Fibroblast of lung (primary cell): Measurements from ENCODE around the gene CCND2. TPM values are rescaled to one million over a fixed set of nuclear protein-coding genes. Genes with fewer than 3 reads are reported as not detected.

Experiments used
- DNase-seq, 2 donors: peaks; one replicate each; pipeline versions ENCODE4 v3.0.0 to v3.0.0-alpha.2; 2010; ENCODE audit warnings: low read depth in 2 of 2
- H2AFZ ChIP-seq: 2 replicates; pipeline ENCODE4 v1.5.1; 2012; ENCODE audit warnings: low read length, control low read depth, inconsistent platforms
- H3K27ac ChIP-seq: 2 replicates; pipeline ENCODE4 v1.5.1; 2011; ENCODE audit warnings: low read length, control low read depth; ENCODE audit not compliant: insufficient read depth
- H3K27me3 ChIP-seq: 2 replicates; pipeline ENCODE4 v1.5.1; 2011; ENCODE audit warnings: mild to moderate bottlenecking, low read length; ENCODE audit not compliant: control insufficient read depth, insufficient read depth
- H3K36me3 ChIP-seq: 2 replicates; pipeline ENCODE4 v1.5.1; 2011; ENCODE audit warnings: low read length; ENCODE audit not compliant: control insufficient read depth, insufficient read depth
- H3K4me1 ChIP-seq: 2 replicates; pipeline ENCODE4 v1.5.1; 2011; ENCODE audit warnings: low read length; ENCODE audit not compliant: control insufficient read depth, insufficient read depth; ENCODE audit errors: extremely low read depth
- H3K4me2 ChIP-seq: 2 replicates; pipeline ENCODE4 v1.5.1; 2011; ENCODE audit warnings: low read length, control low read depth; ENCODE audit not compliant: insufficient read depth; ENCODE audit errors: extremely low read depth
- H3K4me3 ChIP-seq, 4 experiments: fragments of 200-600 bp in 1 of 4; sonication (generic) in 1 of 4; replicated peaks in 1 of 4; 2 replicates each; pipeline ENCODE4 v1.5.1; 2011 to 2016; ENCODE audit warnings: low read length in 4 of 4, low read depth in 3 of 4, mild to moderate bottlenecking in 3 of 4, control low read depth in 2 of 4, inconsistent platforms in 1 of 4, mixed read lengths in 1 of 4; ENCODE audit not compliant: insufficient read depth in 1 of 4; ENCODE audit errors: control extremely low read depth in 1 of 4
- H3K79me2 ChIP-seq: 2 replicates; pipeline ENCODE4 v1.5.1; 2012; ENCODE audit warnings: mild to moderate bottlenecking, low read length, inconsistent platforms; ENCODE audit not compliant: control insufficient read depth, insufficient read depth
- H3K9ac ChIP-seq: 2 replicates; pipeline ENCODE4 v1.5.1; 2011; ENCODE audit warnings: mild to moderate bottlenecking, low read length, control low read depth; ENCODE audit not compliant: insufficient read depth
- H3K9me3 ChIP-seq: 2 replicates; pipeline ENCODE4 v1.5.1; 2012; ENCODE audit warnings: low read depth, low read length; ENCODE audit not compliant: control insufficient read depth, insufficient read depth
- H4K20me1 ChIP-seq: 2 replicates; pipeline ENCODE4 v1.5.1; 2011; ENCODE audit warnings: low read length; ENCODE audit not compliant: control insufficient read depth, insufficient read depth; ENCODE audit errors: extremely low read depth
- EZH2 ChIP-seq: IDR thresholded peaks from 2 replicates; pipeline ENCODE4 v1.5.1; 2012; ENCODE audit warnings: low read length, control low read depth, mild to moderate bottlenecking; ENCODE audit errors: missing control alignments
- polyA plus RNA-seq, 2 donors: library from polyadenylated mRNA; depleted of rRNA in 1 of 2; stranded (reverse) in 1 of 2; unstranded in 1 of 2; fragments of >200 nt; gene quantifications; 2 replicates each; pipeline ENCODE4 v1.2.1, GENCODE V29; 2011 to 2012; ENCODE audit warnings: missing spikeins in 1 of 2
- total RNA-seq: library from RNA; depleted of rRNA; stranded (reverse); fragments of >200 nt; gene quantifications from 2 replicates; pipeline ENCODE4 v1.2.1, GENCODE V29; 2014
- TF ChIP-seq, protein P1 (sequence below), 2 donors: IDR thresholded peaks in 1 of 2; conservative IDR thresholded peaks in 1 of 2; 1 replicate in 1 of 2; 2 replicates in 1 of 2; pipeline ENCODE4 v1.5.1; 2011 to 2012; ENCODE audit warnings: low read length in 2 of 2, control low read depth in 1 of 2, inconsistent platforms in 1 of 2, low read depth in 1 of 2, mild to moderate bottlenecking in 1 of 2

The CCND2 gene
- total and polyA plus RNA-seq, 2 donors (not counting 1 experiment from before 2014, with no cell fraction given), result 7.0 to 37.3 TPM

DNA sequence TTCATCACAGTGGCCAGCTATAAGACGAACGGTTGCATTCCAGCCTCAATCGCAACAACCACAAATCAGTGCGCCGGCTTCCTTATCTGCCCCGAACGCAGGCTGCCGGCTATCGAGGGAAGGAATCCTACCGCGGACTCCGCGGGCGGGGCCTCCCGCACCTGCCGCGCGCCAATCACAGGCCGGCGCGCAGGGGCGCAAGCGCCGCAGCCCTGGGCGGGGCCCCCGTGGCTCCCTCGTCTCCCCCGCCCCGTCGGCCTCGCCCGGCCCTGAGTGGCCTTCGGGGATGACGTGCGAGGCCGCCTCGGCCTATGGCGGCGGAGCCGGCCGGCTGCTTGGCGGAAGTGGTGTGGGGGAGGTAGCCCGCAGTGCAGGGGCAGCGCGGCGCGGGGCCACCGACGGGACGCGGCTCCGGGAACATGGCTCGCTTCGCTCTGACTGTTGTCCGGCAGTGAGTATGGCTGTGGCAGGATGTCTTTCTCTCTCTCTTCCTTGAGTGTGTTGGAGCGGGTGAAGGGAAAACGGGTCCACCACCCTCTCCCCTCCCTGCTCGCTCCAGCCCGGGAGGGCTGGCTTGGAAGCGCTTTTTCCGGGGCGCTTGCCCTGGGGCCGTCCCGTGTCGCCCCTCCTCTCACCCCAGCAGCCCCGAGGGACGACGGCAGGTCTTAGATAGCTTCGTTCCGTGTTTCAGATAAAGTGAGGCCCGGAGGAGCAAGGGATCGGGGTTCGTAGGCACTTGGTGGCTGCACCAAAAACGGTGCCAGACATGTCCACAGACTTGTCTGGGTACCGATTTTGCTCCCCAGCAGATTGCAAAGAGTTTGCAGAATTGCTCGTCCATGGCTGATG lies 47.5 kb downstream of the CCND2 start, which contains the start of gene TIGAR:
Gene TIGAR (plus strand): TSS at position 361 of the 849 bp plus-strand sequence. CDS start 59 bp downstream, at position 420.
- TF ChIP-seq, protein P1, sequence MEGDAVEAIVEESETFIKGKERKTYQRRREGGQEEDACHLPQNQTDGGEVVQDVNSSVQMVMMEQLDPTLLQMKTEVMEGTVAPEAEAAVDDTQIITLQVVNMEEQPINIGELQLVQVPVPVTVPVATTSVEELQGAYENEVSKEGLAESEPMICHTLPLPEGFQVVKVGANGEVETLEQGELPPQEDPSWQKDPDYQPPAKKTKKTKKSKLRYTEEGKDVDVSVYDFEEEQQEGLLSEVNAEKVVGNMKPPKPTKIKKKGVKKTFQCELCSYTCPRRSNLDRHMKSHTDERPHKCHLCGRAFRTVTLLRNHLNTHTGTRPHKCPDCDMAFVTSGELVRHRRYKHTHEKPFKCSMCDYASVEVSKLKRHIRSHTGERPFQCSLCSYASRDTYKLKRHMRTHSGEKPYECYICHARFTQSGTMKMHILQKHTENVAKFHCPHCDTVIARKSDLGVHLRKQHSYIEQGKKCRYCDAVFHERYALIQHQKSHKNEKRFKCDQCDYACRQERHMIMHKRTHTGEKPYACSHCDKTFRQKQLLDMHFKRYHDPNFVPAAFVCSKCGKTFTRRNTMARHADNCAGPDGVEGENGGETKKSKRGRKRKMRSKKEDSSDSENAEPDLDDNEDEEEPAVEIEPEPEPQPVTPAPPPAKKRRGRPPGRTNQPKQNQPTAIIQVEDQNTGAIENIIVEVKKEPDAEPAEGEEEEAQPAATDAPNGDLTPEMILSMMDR (conservative IDR thresholded peaks at IDR 0.05 in 1 of 2, IDR thresholded peaks at IDR 0.05 in 1 of 2; ENCODE audit: low read depth in 1 of 2, low read length in 2 of 2), result no peak
- TF ChIP-seq EZH2, result no peak
- peak within 1 kb of the TSS; percentile 91 for H3K9ac ChIP-seq
- no peaks in the 10 kb centered on the region for H3K4me1 ChIP-seq
- H2AFZ ChIP-seq, result peak within 1 kb of the TSS; percentile 100
- DNase-seq, result peak; percentile 89 to 93
- H3K4me3 ChIP-seq, result peak within 1 kb of the TSS; percentile 73 to 99 (median 94)
- peaks cover 23% of the 10 kb centered on the region for H3K79me2 ChIP-seq
- no peaks in the 10 kb centered on the region for H3K9me3 ChIP-seq
- H3K27ac ChIP-seq, result peak within 1 kb of the TSS; percentile 94
- H3K4me2 ChIP-seq, result peak within 1 kb of the TSS; percentile 97
- H3K36me3 ChIP-seq, result peaks cover 2% of the 10 kb centered on the region
- H4K20me1 ChIP-seq, result no peaks in the 10 kb centered on the region
- H3K27me3 ChIP-seq, result no peaks in the 10 kb centered on the region

DNA sequence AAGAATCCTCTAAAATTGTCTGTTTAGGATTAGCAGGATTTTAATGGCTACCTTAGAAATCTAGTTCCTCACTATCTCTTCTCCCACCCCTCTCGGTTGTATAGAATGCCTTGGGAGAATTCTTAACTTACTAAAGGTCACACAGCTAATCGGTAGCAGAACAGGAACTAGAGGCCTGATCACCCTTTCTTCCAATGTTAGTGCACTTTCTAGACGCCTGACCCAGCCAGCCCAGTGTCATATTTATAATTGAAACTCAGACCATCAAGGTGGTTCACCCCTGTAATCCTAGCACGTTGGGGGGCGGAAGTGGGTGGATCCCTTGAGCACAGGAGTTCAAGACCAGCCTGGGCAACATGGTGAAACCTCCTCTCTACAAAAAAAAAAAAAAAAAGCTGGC lies 49.2 kb downstream of the CCND2 start:
- Histone ChIP-seq H3K9me3 (no peaks in the 10 kb centered on the region), H3K4me2 (no peak overlapping the region), H2AFZ (no peak overlapping the region), H3K4me3 (peak overlapping the region in 2 of 4 experiments; percentile 93 to 99), H3K4me1 (no peaks in the 10 kb centered on the region), H3K27ac (no peak overlapping the region), H3K79me2 (peaks cover 27% of the 10 kb centered on the region), H4K20me1 (no peaks in the 10 kb centered on the region), H3K36me3 (peaks cover 2% of the 10 kb centered on the region), H3K27me3 (no peaks in the 10 kb centered on the region), H3K9ac (no peak overlapping the region)
- DNase-seq, result no peak
- TF ChIP-seq, protein P1 (conservative IDR thresholded peaks at IDR 0.05 in 1 of 2, IDR thresholded peaks at IDR 0.05 in 1 of 2; ENCODE audit: low read depth in 1 of 2, low read length in 2 of 2), result no peak
- TF ChIP-seq EZH2, result no peak

Other genes starting within 250 kb of the CCND2 start
- gene TIGAR, start 47.5 kb downstream of the CCND2 start, total RNA-seq, result 12.3 and 19.5 TPM in 2 replicates
- 15.3 and 20.7 TPM in 2 replicates for gene TIGAR, start 47.5 kb downstream of the CCND2 start, polyA plus RNA-seq
- gene FGF23, start 106.0 kb downstream of the CCND2 start, total RNA-seq, result not detected in 2 replicates
- gene FGF23, start 106.0 kb downstream of the CCND2 start, polyA plus RNA-seq, result not detected in 2 replicates
- gene FGF6, start 172.1 kb downstream of the CCND2 start, total RNA-seq, result not detected in 2 replicates
- not detected in 2 replicates for gene FGF6, start 172.1 kb downstream of the CCND2 start, polyA plus RNA-seq